Body of pancreas (tissue), 4 donors: ENCODE results near the gene HEPHL1. TPM values are rescaled to one million over a fixed set of nuclear protein-coding genes. Genes with fewer than 3 reads are reported as not detected.

Experiments used
- ATAC-seq: fragments of 150-250 bp; one replicate; pipeline ENCODE4 v1.9.1; 2016
- DNase-seq, 4 donors: peaks; one replicate each; pipeline ENCODE4 v3.0.0-alpha.2; 2019
- H3K27ac ChIP-seq, 4 donors: fragments of 200-600 bp; sonication (generic); 1 replicate in 3 of 4; 2 replicates in 1 of 4; pipeline versions ENCODE4 v1.5.1 to v1.6.1; 2016 to 2019; ENCODE audit warnings: mild to moderate bottlenecking in 1 of 4, mixed read lengths in 1 of 4, moderate library complexity in 1 of 4
- H3K27me3 ChIP-seq, 2 donors: fragments of 200-600 bp; sonication (generic); one replicate each; pipeline ENCODE4 v1.6.0; 2016; ENCODE audit warnings: mild to moderate bottlenecking in 1 of 2
- H3K36me3 ChIP-seq, 2 donors: fragments of 200-600 bp; sonication (generic); replicated peaks in 1 of 2; 2 replicates each; pipeline ENCODE4 v1.5.1; 2016; ENCODE audit warnings: low read depth in 2 of 2; ENCODE audit not compliant: insufficient read depth in 1 of 2
- H3K4me1 ChIP-seq: fragments of 200-600 bp; sonication (generic); one replicate; pipeline ENCODE4 v1.6.0; 2016
- H3K4me3 ChIP-seq, 2 donors: fragments of 200-600 bp; sonication (generic); 1 replicate in 1 of 2; 2 replicates in 1 of 2; pipeline ENCODE4 v1.5.1; 2016 to 2019
- H3K9me3 ChIP-seq, 3 donors: fragments of 200-600 bp; sonication (generic); 1 replicate in 2 of 3; 2 replicates in 1 of 3; pipeline ENCODE4 v1.5.1; 2016
- POLR2A ChIP-seq, 3 donors: fragments of 450-650 bp; IDR thresholded peaks; one replicate each; pipeline ENCODE4 v1.6.1; 2016; ENCODE audit warnings: antibody characterized with exemption in 3 of 3, mild to moderate bottlenecking in 2 of 3
- WGBS, 2 donors: methylation state at CpG; one replicate each; pipeline ENCODE4 v1.1.5; 2017; 5-methylcytosine and 5-hydroxymethylcytosine counted together
- intact Hi-C: fragments of 100-400 bp; cut with DNase I; formaldehyde crosslinking; loops from one replicate; pipeline ENCODE4 v1.15.1; 2023
- total RNA-seq, 2 donors: library from RNA; depleted of rRNA; stranded (reverse); fragments of >200 nt; gene quantifications; one replicate each; pipeline ENCODE4 v1.1.0, GENCODE V29; 2016
- TF ChIP-seq, protein P1 (sequence below), 7 experiments: fragments of 450-650 bp in 4 of 7; fragments of 200-600 bp in 3 of 7; sonication (generic) in 3 of 7; IDR thresholded peaks; one replicate each; pipeline ENCODE4 v1.5.1; 2016 to 2019; ENCODE audit warnings: antibody characterized with exemption in 7 of 7

The HEPHL1 gene
- total RNA-seq, 2 donors from 2014 or later: not detected

DNA sequence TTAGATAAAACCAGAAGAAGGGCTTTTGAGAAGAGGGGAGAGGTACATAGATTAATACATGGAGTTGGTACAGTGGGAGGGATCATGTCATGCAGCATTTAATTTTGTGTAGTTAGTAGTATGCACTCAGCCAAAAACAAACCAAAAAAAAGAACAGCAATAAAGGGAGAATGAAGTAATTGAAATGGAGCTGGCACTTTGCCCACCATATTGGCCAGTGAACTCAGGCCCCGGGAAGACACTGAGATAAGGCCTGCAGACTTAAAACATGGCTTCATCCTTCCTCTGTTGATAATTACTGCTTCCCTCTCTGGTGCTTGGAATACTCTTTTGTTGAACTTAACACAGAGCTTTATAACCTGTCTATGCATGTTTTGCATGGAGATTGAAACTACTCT, 110.6 kb downstream of the HEPHL1 start:
- 4 to 5% methylated on average over 1 of the region's 1 CpG for WGBS, 2 donors
- intact Hi-C loops: no loop called here
- H3K4me1 ChIP-seq: peaks cover 46% of the 10 kb centered on the region

DNA sequence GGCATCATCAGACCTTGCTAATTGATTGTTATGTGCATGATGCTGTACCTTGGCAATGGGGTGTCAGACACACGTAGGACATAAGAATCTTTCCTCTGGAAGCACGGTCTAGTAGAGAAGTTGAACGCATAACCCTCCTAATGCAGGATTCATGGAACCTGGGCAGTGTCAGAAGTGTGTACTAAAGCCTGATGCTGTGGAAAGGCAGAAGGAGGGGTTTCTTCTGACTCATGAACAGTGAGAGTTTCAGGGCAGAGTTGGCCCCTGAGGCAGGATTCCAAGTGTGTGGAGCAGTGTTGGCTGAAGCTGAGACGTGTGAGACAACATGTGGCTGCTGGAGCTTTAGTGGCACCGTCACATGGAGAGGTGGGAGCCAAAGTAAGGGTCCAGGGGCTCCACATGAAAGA, 111.0 kb downstream of the HEPHL1 start:
- peaks cover 46% of the 10 kb centered on the region for H3K4me1 ChIP-seq
- intact Hi-C loops: no loop called here
- H3K4me3 ChIP-seq: no peak overlapping the region
- no peaks in the 10 kb centered on the region for H3K27me3 ChIP-seq
- no peak for TF ChIP-seq POLR2A (IDR thresholded peaks at IDR 0.05)
- TF ChIP-seq, protein P1, sequence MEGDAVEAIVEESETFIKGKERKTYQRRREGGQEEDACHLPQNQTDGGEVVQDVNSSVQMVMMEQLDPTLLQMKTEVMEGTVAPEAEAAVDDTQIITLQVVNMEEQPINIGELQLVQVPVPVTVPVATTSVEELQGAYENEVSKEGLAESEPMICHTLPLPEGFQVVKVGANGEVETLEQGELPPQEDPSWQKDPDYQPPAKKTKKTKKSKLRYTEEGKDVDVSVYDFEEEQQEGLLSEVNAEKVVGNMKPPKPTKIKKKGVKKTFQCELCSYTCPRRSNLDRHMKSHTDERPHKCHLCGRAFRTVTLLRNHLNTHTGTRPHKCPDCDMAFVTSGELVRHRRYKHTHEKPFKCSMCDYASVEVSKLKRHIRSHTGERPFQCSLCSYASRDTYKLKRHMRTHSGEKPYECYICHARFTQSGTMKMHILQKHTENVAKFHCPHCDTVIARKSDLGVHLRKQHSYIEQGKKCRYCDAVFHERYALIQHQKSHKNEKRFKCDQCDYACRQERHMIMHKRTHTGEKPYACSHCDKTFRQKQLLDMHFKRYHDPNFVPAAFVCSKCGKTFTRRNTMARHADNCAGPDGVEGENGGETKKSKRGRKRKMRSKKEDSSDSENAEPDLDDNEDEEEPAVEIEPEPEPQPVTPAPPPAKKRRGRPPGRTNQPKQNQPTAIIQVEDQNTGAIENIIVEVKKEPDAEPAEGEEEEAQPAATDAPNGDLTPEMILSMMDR (IDR thresholded peaks at IDR 0.05): no peak
- H3K9me3 ChIP-seq: no peaks in the 10 kb centered on the region
- ATAC-seq (no peak), DNase-seq (no peak)
- H3K27ac ChIP-seq: no peak overlapping the region
- 66 to 82% methylated on average over 5 of the region's 5 CpGs for WGBS, 2 donors
- H3K36me3 ChIP-seq: no peaks in the 10 kb centered on the region

More for the DNA sequence above, 110.6 kb downstream of the HEPHL1 start:
- no peak for ATAC-seq
- no peak for TF ChIP-seq POLR2A (IDR thresholded peaks at IDR 0.05)
- TF ChIP-seq, protein P1 (IDR thresholded peaks at IDR 0.05): no peak
- peak in 1 of 4 donors; percentile 27 for DNase-seq
- Histone ChIP-seq H3K27ac (peak overlapping the region in 1 of 4 donors; percentile 87), H3K9me3 (no peaks in the 10 kb centered on the region), H3K4me3 (no peak overlapping the region), H3K36me3 (no peaks in the 10 kb centered on the region), H3K27me3 (no peaks in the 10 kb centered on the region)

DNA sequence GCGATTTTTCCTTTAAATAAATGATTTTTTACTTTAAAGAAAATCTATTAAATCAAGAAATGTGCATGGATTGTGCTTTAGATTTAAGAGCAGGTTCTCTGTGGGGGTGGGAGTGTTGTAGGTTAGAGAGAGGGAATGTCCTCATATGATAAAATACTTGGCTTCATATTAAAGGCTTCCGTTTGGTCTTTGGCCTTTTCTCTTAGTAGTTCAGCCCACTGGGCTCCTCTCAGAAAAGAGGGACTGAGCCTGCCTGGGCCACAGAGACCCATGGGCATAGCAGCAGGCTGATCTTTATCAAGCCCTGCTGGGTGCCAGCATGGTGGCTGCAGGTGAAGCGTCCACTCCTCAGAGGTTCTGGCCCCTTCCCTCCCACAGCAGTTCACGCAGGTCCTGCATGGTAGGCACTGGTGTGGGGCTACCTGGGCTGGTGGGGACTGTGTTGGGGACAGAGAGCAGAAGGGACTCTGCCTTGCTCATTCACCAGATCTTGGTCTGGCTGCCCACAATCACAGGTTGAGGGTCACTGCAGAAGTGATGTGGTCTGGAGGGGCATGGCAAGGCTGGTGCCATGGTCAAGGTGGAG, 111.8 kb downstream of the HEPHL1 start:
- Histone ChIP-seq H3K36me3 (no peaks in the 10 kb centered on the region), H3K9me3 (no peaks in the 10 kb centered on the region), H3K27ac (no peak overlapping the region), H3K4me1 (peaks cover 42% of the 10 kb centered on the region), H3K4me3 (no peak overlapping the region), H3K27me3 (no peaks in the 10 kb centered on the region)
- TF ChIP-seq, protein P1 (IDR thresholded peaks at IDR 0.05): no peak
- TF ChIP-seq POLR2A (IDR thresholded peaks at IDR 0.05): no peak
- WGBS, 2 donors: 87 to 90% methylated on average over 4 of the region's 4 CpGs
- no peak for DNase-seq
- intact Hi-C loops: no loop called here
- ATAC-seq: no peak

DNA sequence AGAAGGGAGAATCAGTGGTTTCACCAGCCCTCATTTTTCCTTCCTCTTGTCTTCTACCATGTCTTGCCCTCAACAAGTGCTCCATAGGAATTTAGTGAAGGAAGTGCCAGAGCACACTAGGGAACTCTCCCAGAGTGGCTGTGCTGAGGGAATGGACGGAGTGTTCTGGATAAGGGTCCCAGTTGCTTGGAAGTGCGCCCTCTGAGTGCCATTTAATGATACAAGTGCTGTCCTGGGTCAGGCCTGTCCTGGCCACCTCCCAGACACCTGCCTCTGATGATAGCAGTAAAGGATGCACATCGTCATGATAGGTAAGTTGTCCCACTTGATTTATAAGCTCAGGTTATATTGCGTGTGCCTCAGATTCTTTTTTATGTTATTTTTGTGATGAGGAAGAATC, 112.6 kb downstream of the HEPHL1 start:
- H3K4me1 ChIP-seq: peaks cover 39% of the 10 kb centered on the region
- no peak overlapping the region for H3K27ac ChIP-seq

More for the DNA sequence above, 112.6 kb downstream of the HEPHL1 start:
- ATAC-seq (no peak), DNase-seq (no peak)
- H3K36me3 ChIP-seq: no peaks in the 10 kb centered on the region
- WGBS, 2 donors: 82 to 92% methylated on average over 4 of the region's 4 CpGs
- no peaks in the 10 kb centered on the region for H3K9me3 ChIP-seq
- TF ChIP-seq, protein P1 (IDR thresholded peaks at IDR 0.05): no peak
- no peak for TF ChIP-seq POLR2A (IDR thresholded peaks at IDR 0.05)
- intact Hi-C loops: no loop called here
- H3K4me3 ChIP-seq: no peak overlapping the region
- H3K27me3 ChIP-seq: no peaks in the 10 kb centered on the region
